Hepatocyte (in vitro differentiated cells): ENCODE results near the gene PRMT6. TPM values are rescaled to one million over a fixed set of nuclear protein-coding genes. Genes with fewer than 3 reads are reported as not detected.

Experiments used
- DNase-seq: peaks from one replicate; pipeline ENCODE4 v3.0.0-alpha.2; 2016; ENCODE audit warnings: low spot score
- H2AFZ ChIP-seq: fragments of 200-600 bp; sonication (generic); 2 replicates; pipeline ENCODE4 v1.6.0; 2016; ENCODE audit warnings: antibody characterized with exemption, mild to moderate bottlenecking
- H3K27ac ChIP-seq: fragments of 200-600 bp; sonication (generic); 2 replicates; pipeline ENCODE4 v1.5.1; 2016; ENCODE audit warnings: mild to moderate bottlenecking
- H3K27me3 ChIP-seq: fragments of 200-600 bp; sonication (generic); 2 replicates; pipeline ENCODE4 v1.6.1; 2016
- H3K36me3 ChIP-seq: fragments of 200-600 bp; sonication (generic); replicated peaks from 2 replicates; pipeline ENCODE4 v1.5.1; 2016; ENCODE audit warnings: low read depth; ENCODE audit not compliant: insufficient read depth
- H3K4me1 ChIP-seq: fragments of 200-600 bp; sonication (generic); 2 replicates; pipeline ENCODE4 v1.5.1; 2016; ENCODE audit warnings: mild to moderate bottlenecking, moderate library complexity; ENCODE audit not compliant: insufficient read depth
- H3K4me2 ChIP-seq: fragments of 200-600 bp; sonication (generic); 2 replicates; pipeline ENCODE4 v1.6.0; 2016
- H3K4me3 ChIP-seq: fragments of 200-600 bp; sonication (generic); 2 replicates; pipeline ENCODE4 v1.5.1; 2016; ENCODE audit warnings: mild to moderate bottlenecking
- H3K79me2 ChIP-seq: fragments of 200-600 bp; sonication (generic); 2 replicates; pipeline ENCODE4 v1.6.0; 2017; ENCODE audit warnings: mild to moderate bottlenecking
- H3K9me2 ChIP-seq: fragments of 200-600 bp; sonication (generic); replicated peaks from 2 replicates; pipeline ENCODE4 v1.6.0; 2017; ENCODE audit warnings: mild to moderate bottlenecking; ENCODE audit not compliant: insufficient read depth
- H3K9me3 ChIP-seq: fragments of 200-600 bp; sonication (generic); 2 replicates; pipeline ENCODE4 v1.5.1; 2016; ENCODE audit warnings: low read depth, mild to moderate bottlenecking
- H4K20me1 ChIP-seq: fragments of 200-600 bp; sonication (generic); 2 replicates; pipeline ENCODE4 v1.6.0; 2016; ENCODE audit warnings: mild to moderate bottlenecking; ENCODE audit not compliant: insufficient read depth, poor library complexity, severe bottlenecking
- CTCF ChIP-seq: fragments of 200-600 bp; sonication (generic); IDR thresholded peaks from 2 replicates; pipeline ENCODE4 v1.5.1; 2016; ENCODE audit warnings: antibody characterized with exemption, mild to moderate bottlenecking; ENCODE audit not compliant: poor library complexity
- EZH2 ChIP-seq: fragments of 200-600 bp; sonication (generic); IDR thresholded peaks from 2 replicates; pipeline ENCODE4 v1.6.1; 2016; ENCODE audit warnings: antibody characterized with exemption, mild to moderate bottlenecking, borderline replicate concordance
- EZH2phosphoT487 ChIP-seq: fragments of 200-600 bp; sonication (generic); IDR thresholded peaks from one replicate; pipeline ENCODE4 v1.6.1; 2018; ENCODE audit warnings: antibody characterized with exemption, mild to moderate bottlenecking, low read depth, moderate library complexity; ENCODE audit not compliant: unreplicated experiment, severe bottlenecking
- WGBS: methylation state at CpG from one replicate; pipeline ENCODE4 v1.1.6; 2016; ENCODE audit warnings: low lambda C conversion rate; ENCODE audit errors: missing lambda C conversion rate; 5-methylcytosine and 5-hydroxymethylcytosine counted together
- polyA plus RNA-seq: library from polyadenylated mRNA; unstranded; fragments of >200 nt; fragmentation: Nextera tagmentation; extraction: Ambion mirVana; gene quantifications from 2 replicates; pipeline ENCODE4 v1.2.1, GENCODE V29; 2016
- total RNA-seq: library from RNA; depleted of rRNA; stranded (reverse); fragments of >200 nt; gene quantifications from 2 replicates; pipeline ENCODE4 v1.2.3, GENCODE V29; 2014

Gene PRMT6
- total and polyA plus RNA-seq, 2 experiments from 2014 or later: 21.1 to 21.7 TPM

GRCh38 chr1:107098961-107099360, 42.5 kb downstream of the PRMT6 start:
- Histone ChIP-seq H3K4me1 (no peaks in the 10 kb centered on the region), H3K79me2 (no peaks in the 10 kb centered on the region), H4K20me1 (no peaks in the 10 kb centered on the region), H3K4me3 (no peak overlapping the region), H3K4me2 (no peak overlapping the region), H3K9me2 (no peaks in the 10 kb centered on the region), H3K9me3 (no peaks in the 10 kb centered on the region), H3K27ac (no peak overlapping the region), H2AFZ (no peak overlapping the region), H3K27me3 (no peaks in the 10 kb centered on the region), H3K36me3 (no peaks in the 10 kb centered on the region)
- no peak for TF ChIP-seq CTCF
- no peak for TF ChIP-seq EZH2
- TF ChIP-seq EZH2phosphoT487: no peak
- no peak for DNase-seq
- WGBS: 94% methylated on average over 3 of the region's 3 CpGs

DNA sequence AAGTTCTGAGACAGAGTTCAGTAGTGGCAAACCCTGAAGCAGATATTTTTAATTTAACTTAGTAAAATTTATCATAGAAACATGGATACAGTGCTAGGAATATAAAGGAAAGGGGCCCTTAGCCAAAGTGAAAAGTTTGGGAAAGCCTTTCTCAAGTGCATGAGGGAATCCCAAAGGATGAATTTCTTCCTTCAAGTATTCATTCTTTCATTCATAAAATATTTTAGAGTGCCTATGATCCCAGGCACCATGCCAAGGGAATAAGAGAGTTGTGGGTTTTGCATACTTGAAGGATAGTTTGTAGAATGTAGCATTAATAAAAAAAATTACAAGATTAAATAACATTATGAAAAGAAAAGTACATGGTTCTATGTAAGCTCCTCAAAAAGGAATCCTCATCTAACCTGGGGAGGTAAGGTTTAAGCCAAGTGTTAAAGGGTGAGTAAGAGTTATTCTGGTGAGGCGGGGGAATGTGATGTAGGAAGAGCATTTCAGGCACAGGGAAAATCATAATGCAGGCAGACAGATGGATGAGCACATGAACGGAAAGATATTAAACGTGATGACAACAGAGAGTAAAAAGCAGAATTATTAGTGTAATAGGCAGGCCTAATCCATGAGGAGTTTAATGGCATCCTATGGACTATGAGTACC, 44.0 kb downstream of the PRMT6 start:
- Histone ChIP-seq H3K9me3 (no peaks in the 10 kb centered on the region), H4K20me1 (no peaks in the 10 kb centered on the region), H3K27me3 (no peaks in the 10 kb centered on the region), H2AFZ (no peak overlapping the region), H3K4me3 (no peak overlapping the region), H3K9me2 (no peaks in the 10 kb centered on the region), H3K4me2 (no peak overlapping the region), H3K4me1 (no peaks in the 10 kb centered on the region), H3K27ac (no peak overlapping the region), H3K36me3 (no peaks in the 10 kb centered on the region), H3K79me2 (no peaks in the 10 kb centered on the region)
- no peak for DNase-seq
- no peak for TF ChIP-seq CTCF
- TF ChIP-seq EZH2: no peak
- no peak for TF ChIP-seq EZH2phosphoT487
- 81% methylated on average over 3 of the region's 3 CpGs for WGBS

DNA sequence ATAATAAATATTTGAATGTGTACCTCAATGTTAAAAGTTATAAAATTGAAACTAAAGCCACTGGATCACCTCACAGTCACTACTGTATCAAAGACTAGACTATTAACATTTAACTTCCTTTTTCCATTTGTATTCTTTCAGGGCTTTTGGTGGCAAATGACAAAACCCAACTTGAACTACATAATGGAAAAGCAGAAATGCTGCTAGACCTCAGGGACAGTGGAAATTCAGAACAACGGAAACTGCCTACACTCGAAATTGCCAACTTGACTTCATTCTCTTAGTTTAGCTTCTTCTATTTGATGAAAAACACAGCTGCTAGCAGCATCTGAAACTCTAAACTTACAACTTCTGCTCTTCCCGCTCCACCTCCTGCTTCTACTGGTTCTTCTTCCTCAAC, 49.4 kb downstream of the PRMT6 start:
- DNase-seq: no peak
- no peaks in the 10 kb centered on the region for H3K79me2 ChIP-seq
- H3K9me2 ChIP-seq: no peaks in the 10 kb centered on the region
- H3K4me3 ChIP-seq: no peak overlapping the region
- H3K27me3 ChIP-seq: no peaks in the 10 kb centered on the region
- no peaks in the 10 kb centered on the region for H3K36me3 ChIP-seq
- 94% methylated on average over 3 of the region's 3 CpGs for WGBS
- no peaks in the 10 kb centered on the region for H4K20me1 ChIP-seq
- TF ChIP-seq EZH2 (no peak), CTCF (no peak), EZH2phosphoT487 (no peak)
- H3K4me2 ChIP-seq: no peak overlapping the region
- no peak overlapping the region for H3K27ac ChIP-seq
- no peaks in the 10 kb centered on the region for H3K4me1 ChIP-seq
- H3K9me3 ChIP-seq: no peaks in the 10 kb centered on the region
- H2AFZ ChIP-seq: no peak overlapping the region

Other genes starting within 250 kb of the PRMT6 start
- 3.5 and 3.9 TPM in 2 replicates for gene NTNG1, start 84.4 kb downstream of the PRMT6 start, total RNA-seq
- 1.4 and 1.7 TPM in 2 replicates for gene NTNG1, start 84.4 kb downstream of the PRMT6 start, polyA plus RNA-seq